Mucosa of rectum (tissue), 2 donors: ENCODE data around the gene SERF1B.
"Not testable (repeated sequence)": the region's sequence is repeated elsewhere in the genome, so short reads cannot be mapped to it uniquely, and the experiment has no call there.

ENCODE experiments used
- H3K27ac ChIP-seq, 2 donors: one replicate each; pipeline ENCODE4 v1.7.0; 2013; ENCODE audit warnings: inconsistent platforms in 2 of 2, low read depth in 2 of 2, low read length in 2 of 2
- H3K27me3 ChIP-seq, 2 donors: one replicate each; pipeline ENCODE4 v1.7.0; 2013; ENCODE audit warnings: low read length in 2 of 2; ENCODE audit not compliant: control insufficient read depth in 2 of 2, insufficient read depth in 2 of 2
- H3K36me3 ChIP-seq, 2 donors: one replicate each; pipeline ENCODE4 v1.7.0; 2013; ENCODE audit warnings: low read length in 2 of 2; ENCODE audit not compliant: control insufficient read depth in 2 of 2, insufficient read depth in 2 of 2
- H3K4me1 ChIP-seq, 2 donors: one replicate each; pipeline ENCODE4 v1.7.0; 2013; ENCODE audit warnings: low read length in 2 of 2, mild to moderate bottlenecking in 1 of 2; ENCODE audit not compliant: control insufficient read depth in 2 of 2, insufficient read depth in 2 of 2
- H3K4me3 ChIP-seq, 2 donors: one replicate each; pipeline ENCODE4 v1.7.0; 2013; ENCODE audit warnings: low read length in 2 of 2
- H3K9ac ChIP-seq, 2 donors: one replicate each; pipeline ENCODE4 v1.7.0; 2013; ENCODE audit warnings: low read length in 2 of 2, low read depth in 1 of 2, mild to moderate bottlenecking in 1 of 2
- H3K9me3 ChIP-seq, 2 donors: one replicate each; pipeline ENCODE4 v1.7.0; 2013; ENCODE audit warnings: low read length in 2 of 2; ENCODE audit not compliant: control insufficient read depth in 2 of 2
- donor health status: healthy.
- donor health status: Normal muscosa, but diverticular disease.

Gene SERF1B

GRCh38 chr5:70025106-70025844, at the start of gene SERF1B:
Gene SERF1B (plus strand): TSS chr5:70025251. CDS start chr5:70025452, 201 bp downstream.
- H3K36me3 ChIP-seq, H3K27ac ChIP-seq, H3K27me3 ChIP-seq, H3K4me1 ChIP-seq, H3K4me3 ChIP-seq, H3K9me3 ChIP-seq, H3K9ac ChIP-seq: not testable (repeated sequence)

DNA sequence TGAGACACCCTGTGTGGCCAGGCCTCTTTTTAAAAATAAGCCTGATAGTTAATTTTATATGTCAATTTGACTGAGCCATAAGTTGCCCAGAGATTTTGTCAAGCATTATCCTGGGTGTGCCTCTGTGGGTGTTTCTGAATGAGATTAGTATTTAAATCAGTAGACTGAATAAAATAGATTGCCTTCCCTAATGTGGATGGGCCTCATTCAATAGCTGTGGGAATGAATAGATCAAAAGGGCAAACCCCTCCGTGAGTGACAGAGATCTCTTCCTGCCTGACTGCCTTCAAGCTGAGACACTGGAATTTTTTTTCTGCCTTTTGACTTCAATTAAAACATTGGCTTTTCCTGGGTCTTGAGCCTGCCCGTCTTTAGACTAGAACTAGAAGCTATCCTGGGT, 33.3 kb upstream of the SERF1B start:
- not testable (repeated sequence) for H3K27me3 ChIP-seq

GRCh38 chr5:69995535-69995934, 29.5 kb upstream of the SERF1B start:
- H3K27ac ChIP-seq, H3K9me3 ChIP-seq, H3K9ac ChIP-seq, H3K36me3 ChIP-seq, H3K27me3 ChIP-seq, H3K4me1 ChIP-seq, H3K4me3 ChIP-seq: not testable (repeated sequence)

More for the DNA sequence above, 33.3 kb upstream of the SERF1B start:
- not testable (repeated sequence) for H3K9ac ChIP-seq, H3K4me1 ChIP-seq, H3K9me3 ChIP-seq, H3K27ac ChIP-seq, H3K36me3 ChIP-seq, H3K4me3 ChIP-seq

- not testable (repeated sequence) for H3K36me3 ChIP-seq, H3K4me1 ChIP-seq, H3K27me3 ChIP-seq, H3K9ac ChIP-seq, H3K27ac ChIP-seq, H3K9me3 ChIP-seq, H3K4me3 ChIP-seq
These were observed 4.4 kb upstream of the SERF1B start for GRCh38 chr5:70020660-70021059.

- H3K4me1 ChIP-seq, H3K27ac ChIP-seq, H3K36me3 ChIP-seq, H3K4me3 ChIP-seq, H3K27me3 ChIP-seq, H3K9me3 ChIP-seq, H3K9ac ChIP-seq: not testable (repeated sequence)
These were observed 744 bp downstream of the SERF1B start for GRCh38 chr5:70025845-70026145.

- H3K4me3 ChIP-seq, H3K9ac ChIP-seq, H3K27me3 ChIP-seq, H3K27ac ChIP-seq, H3K9me3 ChIP-seq, H3K36me3 ChIP-seq, H3K4me1 ChIP-seq: not testable (repeated sequence)
These were observed 6.2 kb downstream of the SERF1B start for GRCh38 chr5:70031204-70031603.

- not testable (repeated sequence) for H3K27ac ChIP-seq, H3K4me3 ChIP-seq, H3K4me1 ChIP-seq, H3K9ac ChIP-seq, H3K27me3 ChIP-seq, H3K36me3 ChIP-seq, H3K9me3 ChIP-seq
These were observed 16.4 kb downstream of the SERF1B start for GRCh38 chr5:70041411-70041810.

DNA sequence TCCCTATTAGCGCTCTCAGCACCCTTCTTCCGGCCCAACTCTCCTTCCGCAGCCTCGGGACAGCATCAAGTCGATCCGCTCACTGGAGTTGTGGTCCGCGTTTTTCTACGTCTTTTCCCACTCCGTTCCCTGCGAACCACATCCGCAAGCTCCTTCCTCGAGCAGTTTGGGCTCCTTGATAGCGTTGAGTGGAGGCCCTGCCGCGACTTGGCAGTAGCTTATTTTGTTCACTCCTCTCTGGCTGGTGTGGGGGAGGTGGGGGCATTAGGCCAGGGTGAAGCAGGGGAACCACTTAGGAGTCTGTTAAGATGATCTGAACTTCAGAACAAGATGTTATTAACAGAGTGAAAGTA, 24.7 kb downstream of the SERF1B start:
- H3K9me3 ChIP-seq, H3K4me3 ChIP-seq: not testable (repeated sequence)

DNA sequence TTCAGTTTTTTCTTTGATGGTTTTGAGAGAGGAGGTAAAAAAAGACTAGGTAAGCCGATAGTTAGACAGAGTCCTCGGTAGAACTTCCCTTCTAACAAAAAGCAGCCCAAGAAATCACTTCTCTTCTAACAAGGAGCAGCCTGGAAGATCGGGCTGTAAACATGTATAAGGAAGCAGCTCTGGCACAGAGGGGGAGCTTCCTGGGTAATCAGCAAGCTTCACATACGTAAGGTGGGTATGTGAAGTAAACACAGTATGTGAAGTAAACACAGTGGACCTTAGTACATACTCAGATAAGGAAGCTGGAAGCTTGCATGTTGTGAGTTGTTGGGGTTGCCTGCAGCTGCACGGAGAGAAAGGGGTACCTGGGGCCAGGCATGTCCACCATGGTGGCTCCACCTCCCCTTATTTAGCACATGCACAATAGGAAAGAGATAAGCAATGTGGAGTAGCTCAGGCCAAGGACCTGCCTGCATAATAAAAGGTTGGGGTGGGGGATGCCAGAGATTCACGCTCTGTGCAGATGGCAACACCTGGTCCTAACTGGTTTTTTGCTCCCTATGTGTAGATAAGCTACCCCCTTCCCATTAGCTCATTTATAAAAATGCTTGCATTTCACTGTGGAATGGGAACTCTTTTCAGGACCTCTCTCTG, 31.4 kb downstream of the SERF1B start:
- not testable (repeated sequence) for H3K27ac ChIP-seq, H3K9me3 ChIP-seq, H3K4me1 ChIP-seq, H3K36me3 ChIP-seq, H3K4me3 ChIP-seq, H3K27me3 ChIP-seq, H3K9ac ChIP-seq

More for the DNA sequence above, 24.7 kb downstream of the SERF1B start:
- not testable (repeated sequence) for H3K27ac ChIP-seq, H3K36me3 ChIP-seq, H3K9ac ChIP-seq, H3K4me1 ChIP-seq, H3K27me3 ChIP-seq

DNA sequence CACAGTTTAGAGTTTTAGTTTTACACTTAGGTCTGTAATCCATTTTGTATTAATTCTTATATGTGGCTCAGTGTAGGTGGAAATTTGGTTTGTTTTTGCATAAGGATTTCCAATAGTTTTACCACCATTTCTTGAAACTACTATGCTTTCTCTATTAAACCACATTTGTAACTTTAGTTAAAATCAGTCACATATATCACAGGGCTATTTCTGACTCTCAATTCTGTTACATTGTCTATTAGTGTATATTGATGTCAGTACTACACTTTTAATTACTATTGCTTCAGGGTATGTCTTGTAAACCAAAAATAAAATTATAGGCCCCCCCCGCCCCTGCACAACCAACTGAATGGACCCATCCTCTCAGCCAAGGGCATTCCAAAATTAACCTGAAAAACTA, 32.1 kb downstream of the SERF1B start:
- H3K4me3 ChIP-seq, H3K9ac ChIP-seq, H3K9me3 ChIP-seq, H3K27me3 ChIP-seq, H3K4me1 ChIP-seq, H3K27ac ChIP-seq, H3K36me3 ChIP-seq: not testable (repeated sequence)

DNA sequence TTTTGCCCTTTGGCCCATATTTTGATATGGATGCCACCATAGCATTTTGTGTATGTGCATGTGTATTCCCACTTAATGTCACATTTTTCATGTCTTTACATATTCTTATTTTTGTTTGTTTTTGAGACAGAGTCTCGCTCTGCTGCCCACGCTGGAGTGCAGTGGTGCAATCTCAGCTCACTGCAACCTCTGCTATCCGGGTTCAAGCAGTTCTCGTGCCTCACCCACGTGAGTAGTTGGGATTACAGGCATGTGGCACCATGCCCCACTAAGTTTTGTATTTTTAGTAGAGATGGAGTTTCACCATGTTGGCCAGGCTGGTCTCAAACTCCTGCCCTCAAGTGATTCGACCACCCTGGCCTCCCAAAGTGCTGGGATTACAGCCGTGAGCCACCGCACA, 52.6 kb downstream of the SERF1B start:
- not testable (repeated sequence) for H3K9me3 ChIP-seq, H3K4me3 ChIP-seq, H3K27ac ChIP-seq, H3K36me3 ChIP-seq, H3K9ac ChIP-seq, H3K27me3 ChIP-seq, H3K4me1 ChIP-seq
